Common myeloid progenitor, CD34-positive (primary cell): ENCODE data around the gene ARHGEF33.

Source experiments
- CTCF ChIA-PET: fragments of 350-600 bp; sonication (Branson Sonifier 250); formaldehyde crosslinking; loops from one replicate; lab custom pipeline; 2021; ENCODE audit warnings: antibody characterized with exemption; lab: Charles Lee
- POLR2A ChIA-PET: fragments of 350-600 bp; sonication (Branson Sonifier 250); formaldehyde crosslinking; loops from one replicate; lab custom pipeline; 2021; ENCODE audit warnings: antibody characterized with exemption; lab: Charles Lee
- DNase-seq, 3 donors: peaks; one replicate each; pipeline versions ENCODE4 v3.0.0 to v3.0.0-alpha.2; 2013
- H3K27ac ChIP-seq, 2 experiments: 1 replicate in 1 of 2; 2 replicates in 1 of 2; pipeline ENCODE4 v1.7.0; 2013; ENCODE audit warnings: inconsistent platforms in 2 of 2, low read length in 2 of 2, mild to moderate bottlenecking in 2 of 2, low read depth in 1 of 2, moderate library complexity in 1 of 2; ENCODE audit not compliant: severe bottlenecking in 2 of 2, insufficient read depth in 1 of 2, poor library complexity in 1 of 2
- H3K27me3 ChIP-seq, 5 experiments: replicated peaks in 2 of 5; 1 replicate in 3 of 5; 2 replicates in 2 of 5; pipeline versions ENCODE4 v1.6.1 to v1.7.0; 2013; ENCODE audit warnings: low read length in 4 of 5, mild to moderate bottlenecking in 2 of 5, moderate library complexity in 2 of 5, inconsistent platforms in 1 of 5; ENCODE audit not compliant: insufficient read depth in 5 of 5, control insufficient read depth in 4 of 5
- H3K36me3 ChIP-seq, 4 experiments: 1 replicate in 2 of 4; 2 replicates in 2 of 4; pipeline versions ENCODE4 v1.6.1 to v1.7.0; 2013; ENCODE audit warnings: low read length in 3 of 4, control low read depth in 1 of 4, mild to moderate bottlenecking in 1 of 4; ENCODE audit not compliant: control insufficient read depth in 4 of 4, insufficient read depth in 4 of 4
- H3K4me1 ChIP-seq, 4 experiments: 1 replicate in 3 of 4; 2 replicates in 1 of 4; pipeline versions ENCODE4 v1.6.1 to v1.7.1; 2013; ENCODE audit warnings: low read length in 3 of 4, mild to moderate bottlenecking in 3 of 4, control low read depth in 1 of 4, inconsistent platforms in 1 of 4, moderate library complexity in 1 of 4; ENCODE audit not compliant: control insufficient read depth in 4 of 4, insufficient read depth in 4 of 4; ENCODE audit errors: control extremely low read depth in 1 of 4
- H3K4me3 ChIP-seq, 7 experiments: 1 replicate in 4 of 7; 2 replicates in 3 of 7; pipeline versions ENCODE4 v1.5.1 to v1.7.0; 2013; ENCODE audit warnings: mild to moderate bottlenecking in 7 of 7, low read length in 6 of 7, moderate library complexity in 6 of 7, inconsistent platforms in 2 of 7, low read depth in 2 of 7, control low read depth in 1 of 7; ENCODE audit not compliant: insufficient read depth in 4 of 7, control insufficient read depth in 1 of 7; ENCODE audit errors: extremely low read depth in 1 of 7
- H3K9me3 ChIP-seq, 5 experiments: 1 replicate in 4 of 5; 2 replicates in 1 of 5; pipeline versions ENCODE4 v1.6.1 to v1.7.1; 2013; ENCODE audit warnings: low read length in 4 of 5, mild to moderate bottlenecking in 2 of 5, inconsistent platforms in 1 of 5, low read depth in 1 of 5, moderate library complexity in 1 of 5; ENCODE audit not compliant: control insufficient read depth in 4 of 5, insufficient read depth in 2 of 5; ENCODE audit errors: control extremely low read depth in 1 of 5
- WGBS: methylation state at CpG from one replicate; pipeline ENCODE4 v1.1.5; 2013; ENCODE audit not compliant: insufficient coverage; 5-methylcytosine and 5-hydroxymethylcytosine counted together

The ARHGEF33 gene

GRCh38 chr2:38940746-38941145, 51.1 kb downstream of the ARHGEF33 start:
- no peak overlapping the region for H3K4me3 ChIP-seq
- H3K9me3 ChIP-seq: no peaks in the 10 kb centered on the region
- no peaks in the 10 kb centered on the region for H3K36me3 ChIP-seq
- POLR2A ChIA-PET: no interaction called here
- no CpG with 5 or more reads among the region's 1 CpG for WGBS
- H3K27ac ChIP-seq: no peak overlapping the region
- H3K27me3 ChIP-seq: no peaks in the 10 kb centered on the region
- H3K4me1 ChIP-seq: no peaks in the 10 kb centered on the region
- no peak for DNase-seq
- CTCF ChIA-PET: interaction anchor here (1.0 to 1.4 kb wide), 3 partner anchors 8 to 289 kb away, joined by 3 to 4 read pairs (median 3); no protein-coding TSS in a partner anchor

GRCh38 chr2:38943784-38944183, 54.1 kb downstream of the ARHGEF33 start:
- no peaks in the 10 kb centered on the region for H3K36me3 ChIP-seq
- DNase-seq: no peak
- no peak overlapping the region for H3K4me3 ChIP-seq
- H3K4me1 ChIP-seq: no peaks in the 10 kb centered on the region
- ChIA-PET POLR2A (no interaction called here), CTCF (no interaction called here)
- no peaks in the 10 kb centered on the region for H3K27me3 ChIP-seq
- H3K27ac ChIP-seq: no peak overlapping the region
- no peaks in the 10 kb centered on the region for H3K9me3 ChIP-seq

- ChIA-PET CTCF (interaction anchor here (6.5 kb wide), 1 partner anchor 283 kb away, joined by 60 read pairs; no protein-coding TSS in a partner anchor), POLR2A (no interaction called here)
- 94% methylated on average over 3 of the region's 4 CpGs for WGBS
- no peak overlapping the region for H3K27ac ChIP-seq
- no peaks in the 10 kb centered on the region for H3K36me3 ChIP-seq
- DNase-seq: no peak
- H3K4me3 ChIP-seq: no peak overlapping the region
- no peaks in the 10 kb centered on the region for H3K9me3 ChIP-seq
- no peaks in the 10 kb centered on the region for H3K27me3 ChIP-seq
- H3K4me1 ChIP-seq: no peaks in the 10 kb centered on the region
These were observed 55.7 kb downstream of the ARHGEF33 start for GRCh38 chr2:38945372-38945771.

- ChIA-PET CTCF (interaction anchor here (0.8 to 6.5 kb wide), 6 partner anchors 9 to 283 kb away, joined by 3 to 60 read pairs (median 6); no protein-coding TSS in a partner anchor), POLR2A (no interaction called here)
- DNase-seq: peak in 2 of 3 donors; percentile 19 to 21
- Histone ChIP-seq H3K4me3 (no peak overlapping the region), H3K4me1 (no peaks in the 10 kb centered on the region), H3K36me3 (no peaks in the 10 kb centered on the region), H3K27ac (no peak overlapping the region), H3K27me3 (no peaks in the 10 kb centered on the region), H3K9me3 (no peaks in the 10 kb centered on the region)
- WGBS: 95% methylated on average over 4 of the region's 5 CpGs
These were observed 56.2 kb downstream of the ARHGEF33 start for GRCh38 chr2:38945911-38946310.

GRCh38 chr2:38947241-38948239, 57.9 kb downstream of the ARHGEF33 start:
- ChIA-PET POLR2A (interaction anchor here (0.9 kb wide), 1 partner anchor 54 kb away, joined by 7 read pairs; no protein-coding TSS in a partner anchor), CTCF (interaction anchor here (0.9 to 6.5 kb wide), 17 partner anchors 12 to 285 kb away, joined by 3 to 60 read pairs (median 4); no protein-coding TSS in a partner anchor)
- WGBS: 78% methylated on average over 9 of the region's 11 CpGs

GRCh38 chr2:38948387-38948882, 58.8 kb downstream of the ARHGEF33 start:
- no peaks in the 10 kb centered on the region for H3K9me3 ChIP-seq
- ChIA-PET CTCF (interaction anchor here (0.6 to 6.5 kb wide), 17 partner anchors 8 to 284 kb away, joined by 3 to 60 read pairs (median 4); no protein-coding TSS in a partner anchor), POLR2A (interaction anchor here (0.9 kb wide), 1 partner anchor 53 kb away, joined by 7 read pairs; no protein-coding TSS in a partner anchor)
- H3K4me1 ChIP-seq: no peaks in the 10 kb centered on the region
- no peak overlapping the region for H3K27ac ChIP-seq
- 100% methylated on average over 1 of the region's 3 CpGs for WGBS
- no peak overlapping the region for H3K4me3 ChIP-seq
- no peak for DNase-seq
- no peaks in the 10 kb centered on the region for H3K36me3 ChIP-seq
- H3K27me3 ChIP-seq: no peaks in the 10 kb centered on the region

More at GRCh38 chr2:38947241-38948239, 57.9 kb downstream of the ARHGEF33 start:
- no peak overlapping the region for H3K27ac ChIP-seq
- H3K27me3 ChIP-seq: no peaks in the 10 kb centered on the region
- no peaks in the 10 kb centered on the region for H3K36me3 ChIP-seq
- no peaks in the 10 kb centered on the region for H3K9me3 ChIP-seq
- no peaks in the 10 kb centered on the region for H3K4me1 ChIP-seq
- H3K4me3 ChIP-seq: no peak overlapping the region
- peak; percentile 76 to 88 (median 87) for DNase-seq
